GM19455 (cell line): Measurements from ENCODE around the gene FOXD1.
"Not testable (repeated sequence)": the region's sequence is repeated elsewhere in the genome, so short reads cannot be mapped to it uniquely, and the experiment has no call there.

Experiments
- ATAC-seq: cut with Tn5 transposase; IDR thresholded peaks from one replicate; pipeline ENCODE4 v1.9.1; 2021; ENCODE audit not compliant: unreplicated experiment

FOXD1 gene

GRCh38 chr5:73418244-73418691 lies 30.3 kb downstream of the FOXD1 start:
- no peak for ATAC-seq

DNA sequence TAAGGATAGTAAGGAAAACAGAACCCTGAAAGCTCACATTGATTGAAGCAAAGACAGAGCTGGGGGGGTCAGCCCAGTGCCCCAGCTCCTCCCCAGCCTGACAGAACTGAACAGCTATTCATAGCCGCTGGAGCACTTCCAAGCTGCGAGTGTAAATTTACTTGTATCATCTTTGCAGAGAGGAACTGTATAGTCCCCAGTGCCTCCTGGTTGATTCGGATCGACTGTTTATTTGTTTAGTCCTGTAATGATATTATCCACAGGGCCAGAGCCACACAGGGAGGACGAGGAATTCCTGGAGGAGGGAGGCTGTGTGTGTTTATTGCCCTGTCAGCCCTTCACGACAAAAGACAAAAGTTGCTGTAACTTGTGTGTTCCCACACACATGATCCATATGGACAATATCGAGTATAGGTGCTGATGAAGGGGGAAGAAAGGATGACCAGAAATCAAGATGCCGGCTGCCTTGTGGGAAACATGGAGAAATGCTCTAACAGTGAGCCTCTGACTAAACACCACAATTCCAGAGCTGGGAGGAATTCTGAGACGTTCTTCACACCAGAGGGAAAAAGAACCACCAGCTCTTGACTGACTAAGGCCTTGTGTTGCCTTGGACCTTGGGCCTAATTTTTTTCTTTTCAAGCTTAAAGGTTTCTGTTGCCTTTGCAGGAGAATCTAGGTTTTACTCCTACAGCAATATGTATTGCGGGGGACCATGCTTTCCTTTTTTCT lies 31.1 kb downstream of the FOXD1 start:
- no peak for ATAC-seq

GRCh38 chr5:73415617-73416016 lies 33.0 kb downstream of the FOXD1 start:
- ATAC-seq = no peak

DNA sequence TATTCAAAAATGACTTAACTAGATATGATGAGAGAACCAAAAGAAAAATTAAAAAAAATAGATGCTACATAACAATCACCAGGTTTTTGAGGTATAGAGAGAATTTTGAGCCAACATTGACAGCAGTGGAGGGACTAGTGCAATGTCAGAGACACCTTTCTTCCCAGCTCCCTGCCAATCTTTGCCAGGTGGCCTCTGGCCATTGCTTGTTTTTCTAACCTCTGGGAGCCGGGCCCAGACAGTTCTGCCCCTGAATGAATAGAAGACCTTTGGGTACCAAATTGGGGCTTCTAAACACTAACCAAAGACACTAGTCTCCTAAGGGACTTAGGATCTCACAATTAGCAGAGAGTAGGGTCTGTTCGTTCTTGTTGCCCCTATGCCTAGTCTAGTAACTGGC lies 33.4 kb downstream of the FOXD1 start:
- ATAC-seq = no peak

- ATAC-seq = no peak
Measured at GRCh38 chr5:73412597-73412988, 36.0 kb downstream of the FOXD1 start.

DNA sequence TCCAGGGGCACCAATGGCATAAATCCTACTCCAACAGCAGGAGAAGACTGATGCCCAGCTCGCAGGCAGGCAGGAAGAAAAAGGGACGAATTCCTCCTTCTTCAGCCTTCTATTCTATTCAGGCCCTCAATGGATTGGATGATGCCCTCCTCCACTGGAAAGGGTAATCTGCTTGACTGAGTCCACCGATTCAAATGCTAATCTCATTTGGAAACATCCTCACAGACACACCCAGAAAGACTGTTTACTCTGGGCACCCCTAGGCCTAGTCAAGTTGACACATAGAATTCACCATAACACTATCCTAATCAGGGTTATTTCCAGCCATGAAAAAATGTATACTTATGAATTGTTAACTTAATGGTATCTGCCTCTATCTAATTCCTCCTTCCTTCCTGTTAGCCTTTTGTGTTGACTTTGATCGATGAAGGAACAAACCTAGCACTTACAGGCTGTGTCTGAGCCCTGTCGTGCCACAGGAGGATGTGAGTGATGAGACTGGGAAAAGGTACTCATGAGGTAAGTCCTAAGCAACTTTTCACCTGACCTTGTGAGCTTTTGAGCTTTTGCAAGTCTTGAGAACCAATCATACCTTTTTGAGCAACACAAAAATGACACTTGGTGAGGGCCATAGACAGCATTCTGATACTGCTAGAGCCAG lies 36.5 kb downstream of the FOXD1 start:
- ATAC-seq = no peak

- ATAC-seq = not testable (repeated sequence)
Measured at GRCh38 chr5:73409927-73410326, 38.6 kb downstream of the FOXD1 start.

DNA sequence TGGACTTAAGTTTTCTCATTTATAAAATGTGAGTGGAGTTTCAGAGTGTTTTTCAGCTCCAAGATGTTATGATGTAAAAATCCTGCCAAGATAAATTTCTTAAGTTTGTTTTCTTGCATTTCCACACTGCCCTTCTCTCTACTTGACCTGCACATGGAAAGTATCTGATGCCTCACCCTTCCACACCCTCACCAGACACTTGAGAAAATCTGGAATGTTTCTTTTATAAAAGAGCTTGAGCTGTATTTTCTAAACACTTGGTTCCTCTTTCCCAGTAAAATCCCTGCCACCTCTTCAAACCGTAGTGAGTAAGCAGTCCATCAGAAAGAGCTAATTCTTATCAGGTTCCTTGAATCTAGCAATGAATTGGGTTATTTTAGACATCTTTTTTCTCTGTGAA lies 42.9 kb downstream of the FOXD1 start:
- ATAC-seq = no peak

- ATAC-seq = no peak
Measured at GRCh38 chr5:73399775-73400174, 48.8 kb downstream of the FOXD1 start.
